Stimulated activated CD8-positive, alpha-beta memory T cell treated with anti-CD3 and anti-CD28 coated beads, Interleukin-4, amount 100 ng/mL, for 24 hours (primary cell): ENCODE results near the gene ZGLP1.

Source experiments
- DNase-seq: peaks from one replicate; pipeline ENCODE4 v3.0.0-alpha.2; 2020; ENCODE audit warnings: low read depth

Gene ZGLP1

DNA sequence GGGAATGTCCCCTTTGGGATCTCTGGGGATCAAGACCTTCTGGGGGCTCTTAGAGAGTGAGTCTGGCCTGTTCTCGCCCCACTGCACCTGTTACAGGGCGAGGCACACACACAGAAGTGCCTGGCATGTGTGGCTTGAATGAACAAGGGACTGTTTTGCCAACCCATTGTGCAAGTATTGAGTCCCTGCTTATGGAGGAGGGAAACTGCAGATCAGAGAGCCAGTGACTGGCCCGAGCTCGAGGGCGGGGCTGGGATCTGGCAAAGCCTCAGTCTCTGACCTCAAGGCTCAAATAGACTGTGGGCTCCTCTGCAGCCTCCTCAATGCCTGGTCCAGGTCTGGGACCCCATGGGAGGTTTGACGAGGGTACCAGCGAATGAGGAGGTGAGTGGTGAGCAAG lies 18.2 kb upstream of the ZGLP1 start:
- no peak for DNase-seq

DNA sequence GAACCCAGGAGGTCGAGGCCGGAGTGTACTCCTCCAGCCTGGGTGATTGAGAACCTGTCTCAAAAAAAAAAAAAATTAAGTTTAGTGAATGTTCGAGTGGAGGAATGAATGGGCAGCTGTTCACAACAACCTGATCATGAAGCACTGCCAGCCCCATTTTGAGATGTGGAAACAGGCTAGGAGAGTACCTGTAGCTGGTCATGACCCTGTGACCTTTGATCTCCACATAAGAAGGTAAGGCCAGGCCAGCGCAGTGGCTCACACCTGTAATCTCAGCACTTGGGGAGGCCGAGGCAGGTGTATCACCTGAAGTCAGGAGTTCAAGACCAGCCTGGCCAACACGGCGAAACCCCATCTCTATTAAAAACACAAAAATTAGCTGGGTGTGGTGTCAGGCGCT lies 16.1 kb upstream of the ZGLP1 start:
- no peak for DNase-seq

DNA sequence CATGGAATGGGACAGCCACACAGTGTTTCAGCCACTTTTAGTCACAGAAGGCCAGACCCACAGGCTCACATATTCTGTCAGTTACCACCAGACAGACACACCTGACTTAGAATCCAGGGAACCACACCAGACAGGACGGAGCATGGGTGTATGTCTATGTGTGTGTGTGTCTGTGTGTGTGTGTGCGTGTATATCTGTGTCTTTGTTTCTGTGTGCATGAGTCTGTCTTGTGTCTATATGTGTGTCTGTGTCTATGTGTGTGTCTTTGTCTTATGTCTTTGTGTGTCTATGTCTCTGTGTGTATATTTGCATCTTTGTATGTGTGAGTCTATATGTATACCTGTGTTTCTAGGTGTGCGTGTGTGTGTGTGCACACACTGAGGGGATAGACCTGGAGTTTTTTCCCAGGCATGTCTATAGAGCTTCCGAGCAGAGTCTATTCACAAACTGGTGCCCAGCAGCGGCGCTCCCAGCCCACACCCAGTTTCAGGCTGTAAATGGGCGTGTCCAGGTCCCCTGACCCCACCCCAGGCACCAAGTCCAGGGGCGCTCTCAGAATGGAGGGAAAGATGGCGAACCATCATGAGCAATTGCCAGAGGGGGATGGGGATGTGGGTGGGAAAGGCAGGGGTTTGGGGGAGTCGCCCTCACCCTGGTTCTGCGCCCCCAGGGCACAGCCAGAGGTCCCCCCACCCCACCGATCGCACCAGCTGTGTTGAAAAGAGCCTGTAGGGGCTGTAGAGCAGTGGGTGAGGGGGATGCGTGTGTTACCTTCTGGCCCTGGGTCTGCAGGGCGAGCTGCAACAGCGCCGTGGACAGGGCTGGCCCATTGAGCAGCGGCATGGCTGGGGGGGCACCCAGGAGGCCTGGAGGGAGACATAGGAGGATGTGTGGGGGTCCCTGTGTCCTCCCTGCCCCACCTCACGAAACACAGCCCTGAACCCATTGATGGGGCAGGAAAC lies 12.5 kb upstream of the ZGLP1 start:
- no peak for DNase-seq

DNA sequence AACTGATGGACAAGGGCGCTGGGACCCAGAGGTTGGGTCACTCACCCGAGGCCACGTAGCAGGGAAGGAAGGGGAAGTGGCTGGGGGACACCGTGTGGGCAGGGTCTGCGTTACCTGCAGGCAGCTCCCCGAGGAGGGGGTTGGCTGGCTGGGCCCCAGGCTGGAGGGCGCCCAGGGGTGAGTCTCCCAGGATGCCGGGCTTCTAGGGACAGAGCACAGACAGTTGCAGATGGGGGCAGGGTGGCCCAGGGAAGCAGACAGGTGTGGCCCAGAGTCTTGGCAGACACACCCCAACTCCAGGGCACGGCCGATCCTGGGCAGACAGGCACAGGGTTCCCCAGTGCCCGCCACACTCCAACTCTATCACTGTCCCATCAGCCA lies 11.8 kb upstream of the ZGLP1 start:
- DNase-seq, result no peak

DNA sequence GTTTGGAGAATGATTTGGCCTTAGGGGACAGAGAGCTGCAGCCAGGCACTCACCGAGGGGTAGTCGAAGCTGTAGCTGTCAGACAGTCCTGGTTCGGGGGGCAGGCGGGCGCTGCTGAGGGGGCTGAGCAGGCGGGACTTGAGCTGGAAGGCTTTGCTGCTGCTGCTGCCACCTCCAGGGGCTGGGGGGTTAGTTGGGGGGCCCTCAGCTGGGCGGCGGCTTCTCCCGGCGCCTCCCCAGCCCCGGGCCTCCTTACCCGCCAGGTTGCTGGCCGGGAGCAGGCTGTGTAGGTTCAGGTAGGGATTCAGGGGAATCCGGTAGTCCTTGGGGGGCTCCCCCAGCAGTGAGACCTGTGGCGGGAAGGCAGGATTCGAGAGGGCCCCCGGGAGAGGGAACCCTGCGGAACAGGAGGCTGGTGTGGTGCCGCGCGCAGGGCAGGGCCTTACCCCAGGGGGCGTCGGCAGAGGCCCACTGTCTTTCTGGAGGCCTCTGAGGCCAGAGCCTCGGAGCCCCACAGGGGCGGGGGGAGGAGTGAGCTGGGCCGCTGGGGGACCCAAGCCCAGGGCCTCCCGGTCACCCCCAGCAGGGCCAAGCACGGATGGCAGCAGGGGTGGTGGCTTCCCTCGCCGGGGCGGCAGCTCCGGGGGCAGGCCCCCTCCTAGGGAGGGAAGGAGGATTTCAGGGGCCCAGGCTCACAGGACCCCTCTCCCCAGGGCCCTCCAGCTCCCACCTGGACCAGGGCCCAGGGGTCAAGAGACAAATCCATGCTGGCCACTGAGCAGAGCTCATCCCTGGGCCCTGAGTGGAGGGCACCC lies 11.2 kb upstream of the ZGLP1 start:
- no peak for DNase-seq

DNA sequence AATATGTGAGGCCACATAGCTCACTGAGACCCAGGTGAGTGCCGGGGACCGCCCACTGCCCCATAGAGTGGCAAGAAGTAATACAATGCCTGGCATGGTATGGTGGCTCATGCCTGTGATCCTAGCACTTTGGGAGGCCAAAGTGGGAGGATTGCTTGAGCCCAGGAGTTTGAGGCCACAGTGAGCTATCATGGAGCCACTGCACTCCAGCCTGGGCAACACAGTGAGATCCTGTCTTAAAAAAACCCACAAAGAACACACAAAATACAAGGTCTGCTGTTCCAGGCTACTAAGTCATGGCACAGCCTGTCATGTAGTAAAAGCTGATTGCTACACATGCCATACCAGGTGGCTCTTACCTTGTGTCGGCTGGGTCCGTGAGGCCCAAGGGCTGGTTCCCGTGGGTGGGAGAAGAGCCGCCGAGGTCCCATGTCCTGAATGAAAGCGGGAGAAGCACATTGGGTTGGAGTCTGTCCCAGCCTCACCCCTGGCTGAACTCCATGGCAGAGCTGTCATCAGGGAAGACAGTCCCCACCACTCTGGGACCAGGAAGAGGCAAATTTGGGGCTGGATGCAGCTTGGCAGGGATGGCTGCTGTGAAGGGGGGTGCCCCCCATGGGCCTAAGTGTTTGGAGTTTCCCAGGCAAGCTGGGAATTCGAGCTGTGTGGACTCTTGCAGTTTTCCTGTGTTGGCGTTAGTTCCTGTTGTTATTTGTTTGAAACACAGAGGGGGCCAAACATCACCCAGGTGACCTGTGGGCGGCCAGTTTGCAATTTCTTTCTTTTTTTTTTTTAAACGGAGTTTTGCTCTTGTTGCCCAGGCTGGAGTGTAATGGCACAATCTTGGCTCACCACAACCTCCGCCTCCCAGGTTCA lies 9.4 kb upstream of the ZGLP1 start:
- no peak for DNase-seq

DNA sequence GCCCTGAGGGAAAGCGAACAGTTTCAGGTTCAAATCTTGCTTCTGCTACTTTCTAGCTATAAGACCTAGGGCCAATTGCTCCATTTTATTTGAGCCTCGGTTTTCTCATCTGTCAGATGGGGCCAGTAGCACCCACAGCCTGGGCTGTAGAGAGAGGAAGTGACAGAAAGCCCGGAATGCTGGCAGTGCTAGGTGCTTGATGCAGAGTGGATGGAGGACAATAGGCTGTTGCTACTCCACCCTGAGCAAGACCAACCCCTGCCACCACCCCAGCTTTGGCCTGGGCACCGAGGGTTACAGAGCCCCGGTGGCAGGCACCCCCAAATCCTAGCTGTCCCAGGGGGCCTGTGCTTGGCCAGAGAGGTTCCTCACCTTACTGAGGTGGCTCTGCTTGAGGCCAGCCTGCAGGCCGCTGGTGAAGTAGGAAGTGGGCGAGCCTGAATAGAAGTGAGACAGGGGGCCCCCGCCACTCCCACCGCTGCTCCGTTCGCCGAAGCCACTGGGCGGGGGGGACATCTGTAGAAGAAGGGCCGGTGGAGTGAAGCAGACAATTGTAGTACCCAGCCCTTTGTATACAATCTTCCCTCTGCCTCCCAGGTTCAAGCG lies 8.3 kb upstream of the ZGLP1 start:
- no peak for DNase-seq

DNA sequence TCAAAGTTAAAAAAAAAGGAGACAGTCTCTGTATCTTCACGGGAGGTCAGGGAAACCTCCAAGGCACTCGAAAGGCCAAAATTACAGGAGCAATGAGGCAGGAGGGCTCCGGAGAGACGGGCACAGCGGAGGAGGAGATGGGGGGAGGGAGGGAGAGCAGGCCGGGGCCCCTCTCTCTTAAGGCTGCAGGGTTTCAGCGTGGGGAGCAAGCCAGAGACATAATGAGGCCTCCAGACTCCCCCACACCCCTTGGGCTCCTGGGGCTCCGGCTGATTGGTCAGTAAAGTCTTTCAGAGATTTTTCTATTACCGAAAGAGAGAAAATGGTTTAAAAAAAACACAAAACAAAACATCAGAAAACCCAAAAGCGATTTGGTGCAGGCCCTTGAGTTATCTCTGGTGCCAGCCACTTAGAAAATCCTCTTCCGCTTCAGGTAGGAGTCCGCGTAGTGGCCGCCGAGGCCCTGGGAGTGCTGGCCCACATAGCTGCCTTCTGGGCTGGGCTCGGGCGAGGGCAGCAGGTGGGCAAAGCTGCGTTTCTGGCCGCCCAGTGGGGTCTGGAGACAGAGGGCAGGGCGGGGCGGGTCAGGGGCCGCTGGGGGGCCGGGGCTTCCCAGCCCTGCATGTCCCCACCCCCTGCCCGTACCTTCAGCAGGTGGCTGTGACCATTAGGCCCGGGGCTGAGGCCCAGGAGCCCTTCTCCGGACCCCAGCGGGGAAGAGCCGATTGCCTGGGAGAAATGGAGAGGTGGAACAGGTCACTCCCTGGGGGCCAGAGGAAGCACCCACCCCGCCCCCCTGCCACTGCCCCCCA lies 7.6 kb upstream of the ZGLP1 start:
- DNase-seq, result no peak

DNA sequence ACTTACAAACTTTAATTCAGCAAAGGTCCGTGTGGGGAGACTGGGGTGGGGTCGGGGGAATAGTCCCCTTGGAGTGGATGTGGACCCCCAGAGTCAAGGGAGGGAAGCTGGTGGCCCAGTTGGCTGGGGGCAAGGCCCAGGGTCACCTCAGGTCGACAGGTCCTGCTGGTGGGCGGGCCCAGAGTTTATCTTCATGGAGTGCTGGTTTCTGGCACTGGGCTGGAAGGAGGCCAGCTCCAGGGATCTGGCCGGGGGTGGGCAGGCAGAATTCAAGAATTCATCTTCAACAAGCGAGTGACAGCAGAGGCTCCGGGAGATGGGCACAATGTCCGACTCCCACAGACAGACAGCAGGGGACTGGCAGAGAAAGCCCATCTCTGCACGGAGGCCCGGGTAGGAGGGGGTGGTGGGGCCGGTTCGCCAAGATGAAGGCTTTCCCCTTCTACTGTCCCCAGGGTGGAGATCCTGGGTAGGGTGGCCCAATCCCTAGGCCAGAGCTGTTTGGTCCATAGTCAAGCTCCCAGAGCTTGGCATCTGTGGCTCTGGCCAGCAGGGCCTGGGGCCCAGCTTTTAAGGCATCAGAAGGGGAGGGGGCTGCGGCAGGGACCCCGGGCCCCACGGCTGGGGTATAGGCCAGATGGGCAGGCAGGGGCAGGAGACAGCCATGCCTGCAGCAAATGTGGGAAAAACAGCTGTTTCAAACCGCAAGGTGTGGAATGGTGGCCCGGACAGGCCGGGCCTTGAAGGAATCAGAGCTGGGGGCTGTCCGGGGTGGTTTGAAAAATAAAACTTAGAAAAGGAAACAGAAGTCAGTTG lies 6.8 kb upstream of the ZGLP1 start:
- no peak for DNase-seq

DNA sequence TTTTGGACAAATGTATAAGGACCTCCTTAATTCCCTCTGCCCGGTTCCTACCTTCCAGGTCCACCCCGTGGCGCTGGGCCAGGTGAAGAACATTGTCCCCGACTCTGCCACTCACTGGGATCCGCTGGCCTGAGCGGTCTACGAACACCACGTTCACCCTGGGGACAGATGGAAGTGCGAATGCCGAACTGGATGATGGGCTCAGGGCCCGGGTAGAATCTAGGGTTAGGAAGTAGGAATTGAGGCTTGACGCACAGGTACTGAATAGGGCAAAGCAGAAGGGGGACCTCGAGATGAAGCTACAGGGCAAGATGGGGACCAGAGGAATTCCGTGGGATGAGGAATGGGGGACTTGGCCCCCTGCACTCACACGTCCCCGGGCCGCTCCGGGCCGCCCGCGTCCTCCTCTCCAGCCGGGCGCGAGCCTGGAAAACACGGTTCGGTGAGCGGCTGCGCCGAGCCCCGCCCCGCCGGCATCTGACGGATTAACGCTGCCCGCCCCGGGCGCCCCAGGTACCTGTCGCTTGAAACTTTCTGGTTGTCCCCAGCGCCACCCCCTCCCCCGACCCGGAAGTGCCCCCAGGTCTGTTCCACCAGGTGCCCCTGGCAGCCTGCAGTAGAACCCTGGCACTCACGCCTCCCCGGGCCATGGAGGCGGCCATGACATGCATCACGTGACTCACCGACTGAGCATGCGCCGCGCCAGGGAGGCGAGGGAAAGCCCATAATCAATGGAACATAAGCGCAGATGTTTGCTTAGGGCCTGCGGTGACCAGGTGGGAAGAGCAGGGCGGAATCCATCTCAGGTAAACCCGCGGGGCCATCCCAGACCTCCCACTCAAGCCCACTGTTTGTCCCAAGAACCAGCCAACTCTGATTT lies 6.0 kb upstream of the ZGLP1 start, which contains the start of gene FDX2:
FDX2 (minus strand) TSS at position 681 of the 880 bp plus-strand sequence; CDS start at position 662, 19 bp downstream.
- DNase-seq, result peak; percentile 90

DNA sequence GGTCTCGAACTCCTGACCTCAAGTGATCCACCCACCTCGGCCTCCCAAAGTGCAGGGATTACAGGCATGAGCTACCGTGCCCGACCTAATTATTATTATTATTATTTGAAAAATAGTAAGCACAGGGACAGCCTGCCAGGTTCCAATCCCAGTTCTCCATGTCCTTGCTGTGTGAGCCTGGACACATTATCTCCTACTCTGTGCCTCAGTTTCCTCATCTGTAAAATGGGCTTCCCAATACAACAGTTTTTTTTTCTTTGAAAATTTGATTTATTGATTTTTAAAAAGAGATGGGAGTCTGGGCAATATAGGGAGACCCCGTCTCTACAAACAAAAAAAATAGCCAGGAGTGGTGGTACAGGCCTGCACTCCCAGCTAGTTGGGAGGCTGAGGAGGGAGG lies 3.3 kb downstream of the ZGLP1 start:
- DNase-seq, result no peak

DNA sequence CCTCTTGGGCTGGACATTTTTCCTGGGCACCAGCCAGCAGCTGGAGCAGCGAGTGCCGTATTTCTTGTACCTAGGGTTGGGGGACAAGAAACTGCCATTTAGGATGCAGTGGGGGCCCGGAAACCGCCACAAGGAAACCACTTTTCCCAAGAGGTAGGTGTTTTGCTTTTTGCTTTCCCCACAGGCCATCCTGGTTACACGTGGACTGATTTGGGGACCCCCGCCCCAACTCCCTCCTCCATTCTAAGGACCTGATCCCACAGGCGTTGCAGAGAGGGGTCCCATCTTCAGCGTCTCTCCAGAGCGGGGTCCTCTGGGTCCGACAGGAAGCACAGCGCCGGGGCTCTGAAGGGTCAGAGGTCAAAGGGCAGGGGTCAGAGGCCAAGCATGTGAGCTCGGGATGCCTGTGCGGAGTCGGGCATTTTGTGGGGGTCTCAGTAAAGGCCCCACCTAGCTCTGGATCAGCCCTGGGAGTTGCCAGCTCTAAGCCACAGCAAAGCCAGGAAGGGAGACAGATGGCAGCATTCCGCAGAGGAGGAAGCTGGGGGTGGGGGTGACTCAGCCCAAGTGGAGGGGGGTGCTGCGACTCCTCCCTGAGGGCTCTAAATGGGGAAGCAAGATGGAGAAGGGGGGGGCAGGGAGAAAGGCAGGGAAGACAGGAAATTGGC lies 4.3 kb downstream of the ZGLP1 start:
- DNase-seq, result no peak

DNA sequence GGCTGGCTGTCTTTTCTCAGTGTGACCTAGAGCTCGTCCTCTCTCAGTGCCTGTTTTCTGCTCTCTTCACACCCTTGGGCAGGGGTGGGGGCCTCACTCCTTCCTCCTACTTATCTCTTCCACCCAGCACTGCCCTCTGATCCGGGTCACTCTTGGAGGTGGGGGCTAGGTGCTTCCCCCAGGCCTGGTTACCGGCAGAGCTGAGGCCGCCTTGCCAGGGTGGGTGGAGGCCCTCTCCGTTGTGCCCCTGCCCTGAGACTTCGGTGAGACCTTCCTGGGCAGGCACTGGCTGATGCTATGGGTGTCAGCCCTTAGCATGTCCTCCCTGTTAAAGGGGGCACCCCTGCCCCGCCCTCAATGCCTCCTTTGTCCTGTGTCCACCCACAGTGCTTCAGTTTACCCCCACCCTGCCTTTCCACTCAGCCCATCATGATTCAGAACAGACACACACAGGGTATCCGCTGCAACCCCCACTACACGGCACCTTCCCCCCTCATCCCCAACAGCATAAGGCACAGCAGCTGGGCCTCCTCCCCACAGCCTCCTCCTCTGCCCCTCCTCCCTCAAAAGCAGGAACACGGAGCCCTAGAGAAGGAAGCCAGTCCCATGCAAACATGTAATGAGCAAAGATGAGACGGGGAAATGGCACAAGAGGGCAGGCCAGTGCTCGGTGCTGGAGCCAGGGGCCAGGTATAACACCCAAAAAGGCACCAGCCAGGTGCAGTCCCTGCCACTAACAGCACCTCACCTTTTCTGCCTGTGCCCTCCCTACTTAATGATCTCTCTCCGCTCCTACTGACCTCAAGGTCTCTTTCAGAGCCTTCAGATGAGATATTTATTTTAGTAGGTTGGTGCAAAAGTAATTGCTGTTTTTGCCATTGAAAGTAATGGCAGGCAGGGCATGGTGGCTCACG lies 9.8 kb downstream of the ZGLP1 start:
- DNase-seq, result no peak

DNA sequence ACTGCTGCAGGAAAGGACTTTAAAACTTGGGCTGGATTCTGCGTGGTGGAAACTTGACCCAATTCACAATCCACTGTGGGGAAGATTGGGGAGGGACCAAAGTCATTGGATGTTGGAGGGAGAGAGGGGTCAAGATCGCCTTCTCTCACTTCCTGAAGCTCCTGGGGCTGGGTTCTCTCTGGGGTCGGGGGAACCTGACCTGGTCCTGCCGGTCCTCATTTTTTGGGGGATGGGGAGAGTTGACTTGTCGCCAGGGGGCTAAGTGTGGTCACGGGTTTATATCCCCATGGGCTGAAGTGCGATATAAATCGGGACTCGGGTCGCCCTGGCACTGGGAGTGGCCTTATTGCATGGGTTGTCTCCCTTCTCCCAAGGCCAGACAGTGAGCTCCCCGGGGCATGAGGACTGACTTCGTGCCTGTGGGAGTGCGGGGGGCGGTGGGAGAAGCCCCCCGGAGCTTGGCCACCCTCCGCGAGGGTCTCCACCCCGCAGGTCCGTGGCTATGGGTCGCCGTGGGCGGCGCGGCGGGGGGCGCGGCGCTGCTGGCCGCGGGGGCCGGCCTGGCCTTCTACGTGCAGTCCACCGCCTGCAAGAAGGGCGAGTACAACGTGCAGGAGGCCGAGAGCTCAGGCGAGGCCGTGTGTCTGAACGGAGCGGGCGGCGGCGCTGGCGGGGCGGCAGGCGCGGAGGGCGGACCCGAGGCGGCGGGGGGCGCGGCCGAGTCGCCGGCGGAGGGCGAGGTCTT lies 13.6 kb downstream of the ZGLP1 start:
- DNase-seq, result no peak

DNA sequence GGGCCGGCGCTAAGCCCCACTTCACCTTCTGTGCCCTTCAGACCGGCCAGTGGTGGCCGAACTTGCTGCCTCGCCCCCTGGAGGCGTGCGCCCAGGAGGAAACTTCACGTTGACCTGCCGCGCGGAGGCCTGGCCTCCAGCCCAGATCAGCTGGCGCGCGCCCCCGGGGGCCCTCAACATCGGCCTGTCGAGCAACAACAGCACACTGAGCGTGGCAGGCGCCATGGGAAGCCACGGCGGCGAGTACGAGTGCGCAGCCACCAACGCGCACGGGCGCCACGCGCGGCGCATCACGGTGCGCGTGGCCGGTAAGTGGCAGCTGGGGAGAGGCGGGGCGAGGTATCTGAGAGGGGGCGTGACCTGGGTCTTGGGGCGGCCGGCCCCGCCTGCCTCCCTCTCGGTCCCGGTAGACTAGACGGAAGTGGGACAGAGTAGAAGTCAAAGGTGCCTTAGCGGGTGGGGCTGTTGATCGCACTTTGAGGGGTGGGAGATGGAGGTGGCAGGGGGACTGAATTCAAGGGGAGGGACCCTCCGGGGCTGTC lies 14.2 kb downstream of the ZGLP1 start:
- DNase-seq, result no peak

DNA sequence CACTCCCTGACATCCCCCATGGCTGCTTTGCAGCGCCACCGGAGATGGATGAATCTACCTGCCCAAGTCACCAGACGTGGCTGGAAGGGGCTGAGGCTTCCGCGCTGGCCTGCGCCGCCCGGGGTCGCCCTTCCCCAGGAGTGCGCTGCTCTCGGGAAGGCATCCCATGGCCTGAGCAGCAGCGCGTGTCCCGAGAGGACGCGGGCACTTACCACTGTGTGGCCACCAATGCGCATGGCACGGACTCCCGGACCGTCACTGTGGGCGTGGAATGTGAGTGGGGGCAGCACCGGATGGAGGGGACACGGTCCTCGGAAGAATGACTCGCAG lies 15.3 kb downstream of the ZGLP1 start:
- no peak for DNase-seq
